Measurements from ENCODE around the gene CYB5A. TPM values are rescaled to one million over a fixed set of nuclear protein-coding genes. Genes with fewer than 3 reads are reported as not detected.
"Not testable (repeated sequence)": the region's sequence is repeated elsewhere in the genome, so short reads cannot be mapped to it uniquely, and the experiment has no call there.

The CYB5A gene
- total RNA-seq, 1 experiment from 2014 or later = 42.4 TPM

- no peaks in the 10 kb centered on the region for H3K36me3 ChIP-seq
- no peak overlapping the region for H3K4me3 ChIP-seq
- no peaks in the 10 kb centered on the region for H3K4me1 ChIP-seq
- H3K27me3 ChIP-seq = no peaks in the 10 kb centered on the region
- no peak overlapping the region for H3K27ac ChIP-seq
- no peaks in the 10 kb centered on the region for H3K9me3 ChIP-seq (replicated peaks)
- DNase-seq = no peak
Measured at GRCh38 chr18:74286856-74287255, 4.9 kb downstream of the CYB5A start.

- no peak for DNase-seq
- H3K4me3 ChIP-seq = no peak overlapping the region
- H3K4me1 ChIP-seq = no peaks in the 10 kb centered on the region
Measured at GRCh38 chr18:74286106-74286855, 5.5 kb downstream of the CYB5A start.

GRCh38 chr18:74285583-74285982 is 6.2 kb downstream of the CYB5A start:
- not testable (repeated sequence) for H3K36me3 ChIP-seq, H3K4me3 ChIP-seq

More at GRCh38 chr18:74286106-74286855, 5.5 kb downstream of the CYB5A start:
- Histone ChIP-seq H3K36me3 (no peaks in the 10 kb centered on the region), H3K27ac (no peak overlapping the region), H3K27me3 (no peaks in the 10 kb centered on the region), H3K9me3 (replicated peaks) (no peaks in the 10 kb centered on the region)

GRCh38 chr18:74284980-74285355 is 6.8 kb downstream of the CYB5A start:
- Histone ChIP-seq H3K4me1 (no peaks in the 10 kb centered on the region), H3K27ac (no peak overlapping the region), H3K4me3 (no peak overlapping the region), H3K27me3 (no peaks in the 10 kb centered on the region), H3K36me3 (no peaks in the 10 kb centered on the region), H3K9me3 (replicated peaks) (no peaks in the 10 kb centered on the region)
- DNase-seq = no peak

More at GRCh38 chr18:74285583-74285982, 6.2 kb downstream of the CYB5A start:
- not testable (repeated sequence) for H3K4me1 ChIP-seq; DNase-seq; H3K27ac ChIP-seq; H3K9me3 ChIP-seq (replicated peaks); H3K27me3 ChIP-seq

GRCh38 chr18:74284191-74284979 is 7.4 kb downstream of the CYB5A start:
- Histone ChIP-seq H3K4me3 (no peak overlapping the region), H3K36me3 (no peaks in the 10 kb centered on the region), H3K27ac (no peak overlapping the region), H3K9me3 (replicated peaks) (no peaks in the 10 kb centered on the region), H3K4me1 (no peaks in the 10 kb centered on the region), H3K27me3 (no peaks in the 10 kb centered on the region)
- DNase-seq = no peak

- Histone ChIP-seq H3K4me3 (no peak overlapping the region), H3K9me3 (replicated peaks) (no peaks in the 10 kb centered on the region), H3K36me3 (no peaks in the 10 kb centered on the region), H3K27me3 (no peaks in the 10 kb centered on the region), H3K27ac (no peak overlapping the region), H3K4me1 (0 out of 2 replicates have a peak, but pooled peaks cover 3% of the 10 kb centered on the region)
- no peak for DNase-seq
Measured at GRCh38 chr18:74283646-74284045, 8.1 kb downstream of the CYB5A start.

GRCh38 chr18:74282755-74283554 is 8.8 kb downstream of the CYB5A start:
- Histone ChIP-seq H3K27ac (no peak overlapping the region), H3K4me1 (0 out of 2 replicates have a peak, but pooled peaks cover 3% of the 10 kb centered on the region), H3K4me3 (no peak overlapping the region), H3K9me3 (replicated peaks) (no peaks in the 10 kb centered on the region), H3K27me3 (no peaks in the 10 kb centered on the region), H3K36me3 (no peaks in the 10 kb centered on the region)
- no peak for DNase-seq

- H3K27ac ChIP-seq = no peak overlapping the region
- no peaks in the 10 kb centered on the region for H3K36me3 ChIP-seq
- no peak overlapping the region for H3K4me3 ChIP-seq
- no peak for DNase-seq
- H3K27me3 ChIP-seq = no peaks in the 10 kb centered on the region
- 0 out of 2 replicates have a peak, but pooled peaks cover 3% of the 10 kb centered on the region for H3K4me1 ChIP-seq
- H3K9me3 ChIP-seq (replicated peaks) = no peaks in the 10 kb centered on the region
Measured at GRCh38 chr18:74281980-74282754, 9.6 kb downstream of the CYB5A start.

GRCh38 chr18:74281011-74281979 is 10.5 kb downstream of the CYB5A start:
- Histone ChIP-seq H3K4me1 (0 out of 2 replicates have a peak, but pooled peaks cover 3% of the 10 kb centered on the region), H3K9me3 (replicated peaks) (no peaks in the 10 kb centered on the region), H3K4me3 (no peak overlapping the region), H3K36me3 (no peaks in the 10 kb centered on the region), H3K27ac (no peak overlapping the region), H3K27me3 (no peaks in the 10 kb centered on the region)
- no peak for DNase-seq

- H3K27ac ChIP-seq = no peak overlapping the region
Measured at GRCh38 chr18:74278983-74279382, 12.8 kb downstream of the CYB5A start.

GRCh38 chr18:74278058-74278457 is 13.7 kb downstream of the CYB5A start:
- Histone ChIP-seq H3K36me3 (no peaks in the 10 kb centered on the region), H3K27ac (no peak overlapping the region), H3K4me1 (0 out of 2 replicates have a peak, but pooled peaks cover 3% of the 10 kb centered on the region), H3K9me3 (replicated peaks) (no peaks in the 10 kb centered on the region), H3K4me3 (no peak overlapping the region), H3K27me3 (no peaks in the 10 kb centered on the region)
- peak; percentile 25 to 38 for DNase-seq

More at GRCh38 chr18:74278983-74279382, 12.8 kb downstream of the CYB5A start:
- no peak overlapping the region for H3K4me3 ChIP-seq
- no peak for DNase-seq
- no peaks in the 10 kb centered on the region for H3K36me3 ChIP-seq
- no peaks in the 10 kb centered on the region for H3K27me3 ChIP-seq
- 0 out of 2 replicates have a peak, but pooled peaks cover 3% of the 10 kb centered on the region for H3K4me1 ChIP-seq
- no peaks in the 10 kb centered on the region for H3K9me3 ChIP-seq (replicated peaks)

- Histone ChIP-seq H3K27me3 (no peaks in the 10 kb centered on the region), H3K36me3 (no peaks in the 10 kb centered on the region), H3K4me1 (0 out of 2 replicates have a peak, but pooled peaks cover 3% of the 10 kb centered on the region), H3K4me3 (no peak overlapping the region), H3K9me3 (replicated peaks) (no peaks in the 10 kb centered on the region), H3K27ac (no peak overlapping the region)
- DNase-seq = no peak
Measured at GRCh38 chr18:74277296-74277695, 14.5 kb downstream of the CYB5A start.

- no peak for DNase-seq
- Histone ChIP-seq H3K4me3 (no peak overlapping the region), H3K27me3 (no peaks in the 10 kb centered on the region), H3K27ac (no peak overlapping the region), H3K36me3 (no peaks in the 10 kb centered on the region), H3K4me1 (0 out of 2 replicates have a peak, but pooled peaks cover 3% of the 10 kb centered on the region), H3K9me3 (replicated peaks) (no peaks in the 10 kb centered on the region)
Measured at GRCh38 chr18:74276609-74277008, 15.2 kb downstream of the CYB5A start.

All from SJCRH30 (cell line).